HCT116 (cell line): Measurements from ENCODE around the gene ACP1. TPM values are rescaled to one million over a fixed set of nuclear protein-coding genes. Genes with fewer than 3 reads are reported as not detected.

ENCODE experiments used
- ATAC-seq: fragments of 200-7000 bp; cut with Tn5 transposase; 2 replicates; pipeline ENCODE4 v1.9.1; 2020; ENCODE audit warnings: mild to moderate bottlenecking, moderate library complexity
- BruUV-seq: library from RNA; stranded (reverse); fragments of 400-500 nt; replicated peaks from 2 replicates; lab custom pipeline; 2021; lab: Mats Ljungman, UMichigan
- CTCF ChIA-PET: fragments of 300-600 bp; sonication (Branson Sonifier 250); formaldehyde crosslinking; loops from one replicate; lab custom pipeline; 2021; ENCODE audit warnings: antibody characterized with exemption; lab: Charles Lee
- POLR2A ChIA-PET: fragments of 300-600, 350-600 bp; sonication (Branson Sonifier 250); formaldehyde crosslinking; loops from one replicate; lab custom pipeline; 2021; ENCODE audit warnings: antibody characterized with exemption; lab: Charles Lee
- RAD21 ChIA-PET, 2 experiments: fragments of 300-600 bp; sonication (Branson Sonifier 250); formaldehyde crosslinking; loops; one replicate each; lab custom pipeline; 2023; ENCODE audit warnings: low total read pairs in 2 of 2; ENCODE audit not compliant: uncharacterized antibody in 2 of 2, unreplicated experiment in 2 of 2, low non-redundant PET in 1 of 2; lab: Charles Lee
- DNase-seq: peaks from one replicate; pipeline ENCODE4 v3.0.0-alpha.2; 2010; ENCODE audit warnings: low read depth, low spot score
- H2AFZ ChIP-seq: fragments of 200-600 bp; shearing (Covaris generic), sonication (generic); 2 replicates; pipeline ENCODE4 v1.6.1; 2017; ENCODE audit warnings: low read depth, mixed run types, mixed read lengths, antibody characterized with exemption, low read length; ENCODE audit not compliant: poor library complexity, severe bottlenecking
- H3K27ac ChIP-seq: 2 replicates; pipeline ENCODE4 v1.5.1; 2012; ENCODE audit warnings: low read depth, low read length
- H3K27me3 ChIP-seq: fragments of 200-600 bp; sonication (generic); 2 replicates; pipeline ENCODE4 v1.6.1; 2016; ENCODE audit warnings: mixed run types, low read length, mixed read lengths; ENCODE audit not compliant: insufficient read depth
- H3K36me3 ChIP-seq, 2 experiments: fragments of 200-500 bp in 1 of 2; fragments of 200-600 bp in 1 of 2; sonication (Bioruptor generic) in 1 of 2; sonication (generic) in 1 of 2; 2 replicates each; pipeline versions ENCODE4 v1.5.1 to v1.6.1; 2014 to 2016; ENCODE audit warnings: low read length in 2 of 2, inconsistent platforms in 1 of 2, mixed read lengths in 1 of 2, mixed run types in 1 of 2; ENCODE audit not compliant: insufficient read depth in 2 of 2, control insufficient read depth in 1 of 2
- H3K4me1 ChIP-seq, 2 experiments: fragments of 200-600 bp in 1 of 2; sonication (generic) in 1 of 2; 2 replicates each; pipeline versions ENCODE4 v1.5.1 to v1.6.1; 2012 to 2017; ENCODE audit warnings: low read length in 2 of 2, inconsistent platforms in 1 of 2, mild to moderate bottlenecking in 1 of 2, mixed read lengths in 1 of 2, mixed run types in 1 of 2, moderate library complexity in 1 of 2; ENCODE audit not compliant: insufficient read depth in 2 of 2, control insufficient read depth in 1 of 2
- H3K4me2 ChIP-seq: fragments of 200-600 bp; sonication (generic); 2 replicates; pipeline ENCODE4 v1.6.1; 2017; ENCODE audit warnings: mixed run types, low read length, mixed read lengths
- H3K4me3 ChIP-seq, 2 experiments: fragments of 200-600 bp in 1 of 2; sonication (generic) in 1 of 2; replicated peaks in 1 of 2; 2 replicates each; pipeline ENCODE4 v1.5.1; 2011 to 2016; ENCODE audit warnings: low read length in 2 of 2, control low read depth in 1 of 2, low read depth in 1 of 2, mild to moderate bottlenecking in 1 of 2, mixed read lengths in 1 of 2, mixed run types in 1 of 2
- H3K79me2 ChIP-seq: fragments of 200-600 bp; sonication (generic); 2 replicates; pipeline ENCODE4 v1.6.1; 2017; ENCODE audit warnings: mild to moderate bottlenecking, mixed run types, low read length, moderate library complexity, mixed read lengths; ENCODE audit not compliant: insufficient read depth
- H3K9ac ChIP-seq: fragments of 200-600 bp; sonication (generic); 2 replicates; pipeline ENCODE4 v1.6.1; 2016; ENCODE audit warnings: low read length, mixed read lengths
- H3K9me2 ChIP-seq: fragments of 200-600 bp; sonication (generic), shearing (Covaris generic); 2 replicates; pipeline ENCODE4 v1.6.1; 2017; ENCODE audit warnings: mixed run types, mild to moderate bottlenecking, moderate library complexity; ENCODE audit not compliant: insufficient read depth
- H3K9me3 ChIP-seq, 2 experiments: fragments of 200-500 bp in 1 of 2; fragments of 200-600 bp in 1 of 2; sonication (Bioruptor generic) in 1 of 2; sonication (generic) in 1 of 2; 2 replicates each; pipeline ENCODE4 v1.6.1; 2014 to 2017; ENCODE audit warnings: low read length in 2 of 2, mixed read lengths in 2 of 2, inconsistent platforms in 1 of 2, low read depth in 1 of 2, mild to moderate bottlenecking in 1 of 2, mixed run types in 1 of 2, moderate library complexity in 1 of 2; ENCODE audit not compliant: control insufficient read depth in 1 of 2, insufficient read depth in 1 of 2
- H4K20me1 ChIP-seq: fragments of 200-600 bp; sonication (generic), shearing (Covaris generic); 2 replicates; pipeline ENCODE4 v1.6.1; 2017; ENCODE audit warnings: mixed run types, mild to moderate bottlenecking, moderate library complexity; ENCODE audit not compliant: insufficient read depth
- EZH2phosphoT487 ChIP-seq: fragments of 200-600 bp; IDR thresholded peaks from 2 replicates; pipeline ENCODE4 v1.6.1; 2018; ENCODE audit warnings: antibody characterized with exemption, borderline replicate concordance
- SIN3A ChIP-seq: IDR thresholded peaks from 2 replicates; pipeline ENCODE4 v1.6.1; 2012; ENCODE audit warnings: low read depth
- SP1 ChIP-seq: IDR thresholded peaks from 2 replicates; pipeline ENCODE4 v1.6.1; 2012; ENCODE audit warnings: low read depth
- TCF7L2 ChIP-seq: IDR thresholded peaks from 2 replicates; pipeline ENCODE4 v1.7.0; 2011; ENCODE audit warnings: borderline replicate concordance, inconsistent platforms; ENCODE audit not compliant: insufficient read depth, insufficient read length; ENCODE audit errors: extremely low read depth
- YY1 ChIP-seq: IDR thresholded peaks from 2 replicates; pipeline ENCODE4 v1.6.1; 2011; ENCODE audit warnings: low read length, low read depth, moderate library complexity, mild to moderate bottlenecking; ENCODE audit not compliant: insufficient replicate concordance; ENCODE audit errors: extremely low read depth
- ZBTB33 ChIP-seq: IDR thresholded peaks from 2 replicates; pipeline ENCODE4 v1.6.1; 2011; ENCODE audit warnings: mild to moderate bottlenecking, low read length, moderate library complexity; ENCODE audit not compliant: insufficient replicate concordance; ENCODE audit errors: extremely low read depth
- ZFX ChIP-seq: fragments of 450-650 bp; IDR thresholded peaks from 2 replicates; pipeline ENCODE4 v1.6.1; 2017
- ZNF274 ChIP-seq: fragments of 200-500 bp; sonication (Bioruptor generic); IDR thresholded peaks from 2 replicates; pipeline ENCODE4 v1.6.1; 2014; ENCODE audit warnings: mild to moderate bottlenecking, low read depth, low read length, inconsistent platforms
- intact Hi-C: fragments of 100-400 bp; cut with micrococcal nuclease; formaldehyde crosslinking; loops from 2 replicates; pipeline ENCODE4 v1.10.0; 2022
- total RNA-seq: library from RNA; stranded (reverse); gene quantifications from one replicate; pipeline ENCODE4 v1.2.1, GENCODE V29; 2021; ENCODE audit not compliant: unreplicated experiment
- TF ChIP-seq, protein P1 (sequence below): IDR thresholded peaks from 2 replicates; pipeline ENCODE4 v1.6.1; 2012
- TF ChIP-seq, protein P2 (sequence below), 3 experiments: fragments of 200-600 bp in 1 of 3; sonication (generic) in 1 of 3; IDR thresholded peaks in 2 of 3; conservative IDR thresholded peaks in 1 of 3; 2 replicates each; pipeline ENCODE4 v1.5.1; 2012 to 2017; ENCODE audit warnings: low read depth in 2 of 3, low read length in 2 of 3, antibody characterized with exemption in 1 of 3, borderline replicate concordance in 1 of 3, control low read depth in 1 of 3, mild to moderate bottlenecking in 1 of 3, mixed read lengths in 1 of 3, mixed run types in 1 of 3, moderate library complexity in 1 of 3; ENCODE audit not compliant: insufficient read depth in 1 of 3

Gene ACP1
- total RNA-seq, 1 experiment from 2014 or later = 113 TPM

GRCh38 chr2:273333-273732, 8.6 kb downstream of the ACP1 start:
- H3K9me2 ChIP-seq = no peaks in the 10 kb centered on the region
- TF ChIP-seq YY1 (no peak), SIN3A (no peak), ZFX (no peak), TCF7L2 (no peak), SP1 (no peak), ZNF274 (no peak), ZBTB33 (no peak), EZH2phosphoT487 (no peak)
- TF ChIP-seq, protein P1, sequence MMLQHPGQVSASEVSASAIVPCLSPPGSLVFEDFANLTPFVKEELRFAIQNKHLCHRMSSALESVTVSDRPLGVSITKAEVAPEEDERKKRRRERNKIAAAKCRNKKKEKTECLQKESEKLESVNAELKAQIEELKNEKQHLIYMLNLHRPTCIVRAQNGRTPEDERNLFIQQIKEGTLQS = no peak
- TF ChIP-seq, protein P2, sequence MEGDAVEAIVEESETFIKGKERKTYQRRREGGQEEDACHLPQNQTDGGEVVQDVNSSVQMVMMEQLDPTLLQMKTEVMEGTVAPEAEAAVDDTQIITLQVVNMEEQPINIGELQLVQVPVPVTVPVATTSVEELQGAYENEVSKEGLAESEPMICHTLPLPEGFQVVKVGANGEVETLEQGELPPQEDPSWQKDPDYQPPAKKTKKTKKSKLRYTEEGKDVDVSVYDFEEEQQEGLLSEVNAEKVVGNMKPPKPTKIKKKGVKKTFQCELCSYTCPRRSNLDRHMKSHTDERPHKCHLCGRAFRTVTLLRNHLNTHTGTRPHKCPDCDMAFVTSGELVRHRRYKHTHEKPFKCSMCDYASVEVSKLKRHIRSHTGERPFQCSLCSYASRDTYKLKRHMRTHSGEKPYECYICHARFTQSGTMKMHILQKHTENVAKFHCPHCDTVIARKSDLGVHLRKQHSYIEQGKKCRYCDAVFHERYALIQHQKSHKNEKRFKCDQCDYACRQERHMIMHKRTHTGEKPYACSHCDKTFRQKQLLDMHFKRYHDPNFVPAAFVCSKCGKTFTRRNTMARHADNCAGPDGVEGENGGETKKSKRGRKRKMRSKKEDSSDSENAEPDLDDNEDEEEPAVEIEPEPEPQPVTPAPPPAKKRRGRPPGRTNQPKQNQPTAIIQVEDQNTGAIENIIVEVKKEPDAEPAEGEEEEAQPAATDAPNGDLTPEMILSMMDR (IDR thresholded peaks at IDR 0.05 in 2 of 3, conservative IDR thresholded peaks at IDR 0.05 in 1 of 3; ENCODE audit: borderline replicate concordance in 1 of 3, insufficient read depth in 1 of 3, low read depth in 2 of 3, low read length in 2 of 3) = no peak
- ChIA-PET POLR2A (no interaction called here), RAD21 (no interaction called here), CTCF (interaction anchor here (1.6 to 1.7 kb wide), 2 partner anchors 11 to 27 kb away, joined by 4 read pairs; no protein-coding TSS in a partner anchor)
- H4K20me1 ChIP-seq = peaks cover 45% of the 10 kb centered on the region; the same call in 1 of the 2 replicates
- no peaks in the 10 kb centered on the region for H3K9me3 ChIP-seq
- H3K27ac ChIP-seq = no peak overlapping the region
- no peaks in the 10 kb centered on the region for H3K4me1 ChIP-seq
- no peak overlapping the region for H3K9ac ChIP-seq
- no TSS peak for BruUV-seq
- H2AFZ ChIP-seq = no peak overlapping the region
- DNase-seq (no peak), ATAC-seq (no peak)
- peaks cover 36 to 48% of the 10 kb centered on the region in 2 experiments for H3K36me3 ChIP-seq
- no peak overlapping the region for H3K4me2 ChIP-seq
- intact Hi-C loops = no loop called here
- H3K27me3 ChIP-seq = no peaks in the 10 kb centered on the region
- H3K4me3 ChIP-seq = no peak overlapping the region
- H3K79me2 ChIP-seq = peaks cover 100% of the 10 kb centered on the region
